HG02852 (cell line): ENCODE results near the gene UQCRC2.
"Not testable (repeated sequence)": the region's sequence is repeated elsewhere in the genome, so short reads cannot be mapped to it uniquely, and the experiment has no call there.

Experiments used
- ATAC-seq: cut with Tn5 transposase; IDR thresholded peaks from one replicate; pipeline ENCODE4 v1.9.1; 2021; ENCODE audit warnings: mild to moderate bottlenecking, moderate library complexity; ENCODE audit not compliant: unreplicated experiment

Gene UQCRC2

GRCh38 chr16:21952793-21953540 is at the start of gene UQCRC2:
Gene UQCRC2 (plus strand): TSS chr16:21953361. CDS start chr16:21953424, 63 bp downstream.
- ATAC-seq: peak; percentile 89

- not testable (repeated sequence) for ATAC-seq
Measured at GRCh38 chr16:21932650-21933049, 20.5 kb upstream of the UQCRC2 start.

- ATAC-seq: not testable (repeated sequence)
Measured at GRCh38 chr16:21933316-21933715, 19.8 kb upstream of the UQCRC2 start.

- ATAC-seq: not testable (repeated sequence)
Measured at GRCh38 chr16:21933790-21934189, 19.4 kb upstream of the UQCRC2 start.

GRCh38 chr16:21936216-21936615 is 16.9 kb upstream of the UQCRC2 start:
- not testable (repeated sequence) for ATAC-seq

GRCh38 chr16:21937336-21937829 is 15.8 kb upstream of the UQCRC2 start:
- no peak for ATAC-seq

GRCh38 chr16:21940570-21940969 is 12.6 kb upstream of the UQCRC2 start:
- no peak for ATAC-seq

- no peak for ATAC-seq
Measured at GRCh38 chr16:21943571-21943970, 9.6 kb upstream of the UQCRC2 start.

- no peak for ATAC-seq
Measured at GRCh38 chr16:21946889-21947635, 6.1 kb upstream of the UQCRC2 start.

- no peak for ATAC-seq
Measured at GRCh38 chr16:21949713-21950260, 3.4 kb upstream of the UQCRC2 start.

GRCh38 chr16:21950782-21951521 is 2.2 kb upstream of the UQCRC2 start:
- ATAC-seq: no peak

GRCh38 chr16:21952040-21952792 is 945 bp upstream of the UQCRC2 start:
- ATAC-seq: peak; percentile 31

- ATAC-seq: no peak
Measured at GRCh38 chr16:21953541-21953902, 361 bp downstream of the UQCRC2 start.

- no peak for ATAC-seq
Measured at GRCh38 chr16:21957714-21958346, 4.7 kb downstream of the UQCRC2 start.

- no peak for ATAC-seq
Measured at GRCh38 chr16:21959050-21959449, 5.9 kb downstream of the UQCRC2 start.

GRCh38 chr16:21962475-21962874 is 9.3 kb downstream of the UQCRC2 start:
- no peak for ATAC-seq

GRCh38 chr16:21963887-21964286 is 10.7 kb downstream of the UQCRC2 start:
- ATAC-seq: no peak

GRCh38 chr16:21964353-21964752 is 11.2 kb downstream of the UQCRC2 start:
- ATAC-seq: no peak

- ATAC-seq: no peak
Measured at GRCh38 chr16:21971856-21972255, 18.7 kb downstream of the UQCRC2 start.

- no peak for ATAC-seq
Measured at GRCh38 chr16:21973945-21974344, 20.8 kb downstream of the UQCRC2 start.
